ENCODE results near the gene CCZ1B. TPM values are rescaled to one million over a fixed set of nuclear protein-coding genes. Genes with fewer than 3 reads are reported as not detected.
A peak's percentile ranks its signal among the peaks of the same experiment; 100 is the strongest.
"Not testable (repeated sequence)": the region's sequence is repeated elsewhere in the genome, so short reads cannot be mapped to it uniquely, and the experiment has no call there.

Gene CCZ1B
- total RNA-seq, 1 experiment from 2014 or later: 54.5 TPM

- H3K9me3 ChIP-seq (ENCODE audit: control insufficient read depth in 1 of 2, insufficient read depth in 1 of 2, low read depth in 1 of 2, low read length in 2 of 2); BruUV-seq (replicated peaks); POLR2A ChIA-PET; H3K9me2 ChIP-seq (ENCODE audit: insufficient read depth); DNase-seq (ENCODE audit: low read depth, low spot score); H4K20me1 ChIP-seq (ENCODE audit: insufficient read depth); H3K27me3 ChIP-seq (ENCODE audit: insufficient read depth, low read length); H3K4me2 ChIP-seq (ENCODE audit: low read length); H3K4me1 ChIP-seq (ENCODE audit: control insufficient read depth in 1 of 2, insufficient read depth in 2 of 2, low read length in 2 of 2); ATAC-seq; H3K27ac ChIP-seq (ENCODE audit: low read depth, low read length); H3K4me3 ChIP-seq (replicated peaks in 1 of 2; ENCODE audit: low read depth in 1 of 2, low read length in 2 of 2); H3K79me2 ChIP-seq (ENCODE audit: insufficient read depth, low read length); H2AFZ ChIP-seq (ENCODE audit: low read depth, low read length, poor library complexity, severe bottlenecking); H3K36me3 ChIP-seq (ENCODE audit: control insufficient read depth in 1 of 2, insufficient read depth in 2 of 2, low read length in 2 of 2); H3K9ac ChIP-seq (ENCODE audit: low read length): not testable (repeated sequence)
- TF ChIP-seq RAD21 (IDR thresholded peaks at IDR 0.05; ENCODE audit: low read depth): peak; percentile 74
- TF ChIP-seq, protein P1, sequence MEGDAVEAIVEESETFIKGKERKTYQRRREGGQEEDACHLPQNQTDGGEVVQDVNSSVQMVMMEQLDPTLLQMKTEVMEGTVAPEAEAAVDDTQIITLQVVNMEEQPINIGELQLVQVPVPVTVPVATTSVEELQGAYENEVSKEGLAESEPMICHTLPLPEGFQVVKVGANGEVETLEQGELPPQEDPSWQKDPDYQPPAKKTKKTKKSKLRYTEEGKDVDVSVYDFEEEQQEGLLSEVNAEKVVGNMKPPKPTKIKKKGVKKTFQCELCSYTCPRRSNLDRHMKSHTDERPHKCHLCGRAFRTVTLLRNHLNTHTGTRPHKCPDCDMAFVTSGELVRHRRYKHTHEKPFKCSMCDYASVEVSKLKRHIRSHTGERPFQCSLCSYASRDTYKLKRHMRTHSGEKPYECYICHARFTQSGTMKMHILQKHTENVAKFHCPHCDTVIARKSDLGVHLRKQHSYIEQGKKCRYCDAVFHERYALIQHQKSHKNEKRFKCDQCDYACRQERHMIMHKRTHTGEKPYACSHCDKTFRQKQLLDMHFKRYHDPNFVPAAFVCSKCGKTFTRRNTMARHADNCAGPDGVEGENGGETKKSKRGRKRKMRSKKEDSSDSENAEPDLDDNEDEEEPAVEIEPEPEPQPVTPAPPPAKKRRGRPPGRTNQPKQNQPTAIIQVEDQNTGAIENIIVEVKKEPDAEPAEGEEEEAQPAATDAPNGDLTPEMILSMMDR (IDR thresholded peaks at IDR 0.05 in 2 of 3, conservative IDR thresholded peaks at IDR 0.05 in 1 of 3; ENCODE audit: borderline replicate concordance in 1 of 3, insufficient read depth in 1 of 3, low read depth in 2 of 3, low read length in 2 of 3): peak; percentile 52 to 59 (median 54)
- RAD21 ChIA-PET (ENCODE audit: low non-redundant PET in 1 of 2, low total read pairs in 2 of 2, uncharacterized antibody in 2 of 2, unreplicated experiment in 2 of 2): interaction anchor here in 1 of 2 experiments (0.6 kb wide), 1 partner anchor 1001 kb away, joined by 5 read pairs; no protein-coding TSS in a partner anchor
- intact Hi-C loops (cut with micrococcal nuclease): loop anchor here (1.0 to 10.0 kb wide), 3 partner anchors 131 to 342 kb away; no protein-coding TSS in a partner anchor
- CTCF ChIA-PET: interaction anchor here (0.6 kb wide), 1 partner anchor 341 kb away, joined by 4 read pairs; no protein-coding TSS in a partner anchor
Observed at GRCh38 chr7:6857721-6858314, 31.7 kb upstream of the CCZ1B start.

DNA sequence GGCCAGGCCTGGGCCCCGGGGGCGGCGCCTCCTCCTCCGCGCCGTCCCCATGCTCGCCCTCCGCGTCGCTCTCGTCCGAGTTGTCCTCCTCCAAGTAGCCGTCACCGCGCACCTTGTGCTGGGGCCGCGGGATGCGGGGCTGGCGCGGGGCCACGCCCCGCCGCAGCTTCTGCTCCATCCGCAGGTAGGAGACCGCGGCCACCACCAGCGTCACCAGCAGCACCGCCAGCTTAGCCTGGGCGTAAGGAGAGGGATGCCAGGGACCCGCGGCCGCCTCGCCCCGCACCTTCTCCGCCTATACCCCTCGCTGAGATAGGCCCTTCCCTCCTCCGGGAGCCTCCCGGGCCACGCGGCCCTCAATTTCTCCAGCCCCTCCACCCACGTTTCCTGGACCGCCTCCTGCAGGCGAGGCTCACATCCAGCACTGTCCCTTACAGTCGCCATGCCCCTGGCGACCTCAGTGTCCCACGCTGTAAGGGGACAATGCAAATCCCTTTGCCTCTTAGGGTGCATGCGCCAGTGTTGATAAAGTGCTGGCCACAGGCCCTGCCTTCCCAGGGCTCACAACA, 29.6 kb upstream of the CCZ1B start:
- H4K20me1 ChIP-seq (ENCODE audit: insufficient read depth); H3K79me2 ChIP-seq (ENCODE audit: insufficient read depth, low read length); H3K9me2 ChIP-seq (ENCODE audit: insufficient read depth); POLR2A ChIA-PET; DNase-seq (ENCODE audit: low read depth, low spot score); H3K4me1 ChIP-seq (ENCODE audit: control insufficient read depth in 1 of 2, insufficient read depth in 2 of 2, low read length in 2 of 2); ATAC-seq; H3K9me3 ChIP-seq (ENCODE audit: control insufficient read depth in 1 of 2, insufficient read depth in 1 of 2, low read depth in 1 of 2, low read length in 2 of 2); BruUV-seq (replicated peaks); CTCF ChIA-PET; H3K36me3 ChIP-seq (ENCODE audit: control insufficient read depth in 1 of 2, insufficient read depth in 2 of 2, low read length in 2 of 2); RAD21 ChIA-PET (ENCODE audit: low non-redundant PET in 1 of 2, low total read pairs in 2 of 2, uncharacterized antibody in 2 of 2, unreplicated experiment in 2 of 2); H2AFZ ChIP-seq (ENCODE audit: low read depth, low read length, poor library complexity, severe bottlenecking); H3K27me3 ChIP-seq (ENCODE audit: insufficient read depth, low read length): not testable (repeated sequence)
- intact Hi-C loops (cut with micrococcal nuclease): loop anchor here (5.0 to 10.0 kb wide), 2 partner anchors 128 to 271 kb away; no protein-coding TSS in a partner anchor
- Histone ChIP-seq H3K27ac (ENCODE audit: low read depth, low read length) (peak overlapping the region; percentile 62; the same call in 1 of the 2 replicates), H3K9ac (ENCODE audit: low read length) (peak overlapping the region; percentile 61), H3K4me3 (replicated peaks in 1 of 2; ENCODE audit: low read depth in 1 of 2, low read length in 2 of 2) (peak overlapping the region; percentile 47 to 61), H3K4me2 (ENCODE audit: low read length) (peak overlapping the region; percentile 73)
- TF ChIP-seq ZFX (IDR thresholded peaks at IDR 0.05): peak; percentile 50
- peak; percentile 43; the same call in 1 of the 2 replicates for TF ChIP-seq EGR1 (IDR thresholded peaks at IDR 0.05; ENCODE audit: low read depth)
